ENCODE data around the gene WRAP73. TPM values are rescaled to one million over a fixed set of nuclear protein-coding genes. Genes with fewer than 3 reads are reported as not detected.

The WRAP73 gene
- total RNA-seq, 1 donor from 2014 or later: 22.5 TPM

DNA sequence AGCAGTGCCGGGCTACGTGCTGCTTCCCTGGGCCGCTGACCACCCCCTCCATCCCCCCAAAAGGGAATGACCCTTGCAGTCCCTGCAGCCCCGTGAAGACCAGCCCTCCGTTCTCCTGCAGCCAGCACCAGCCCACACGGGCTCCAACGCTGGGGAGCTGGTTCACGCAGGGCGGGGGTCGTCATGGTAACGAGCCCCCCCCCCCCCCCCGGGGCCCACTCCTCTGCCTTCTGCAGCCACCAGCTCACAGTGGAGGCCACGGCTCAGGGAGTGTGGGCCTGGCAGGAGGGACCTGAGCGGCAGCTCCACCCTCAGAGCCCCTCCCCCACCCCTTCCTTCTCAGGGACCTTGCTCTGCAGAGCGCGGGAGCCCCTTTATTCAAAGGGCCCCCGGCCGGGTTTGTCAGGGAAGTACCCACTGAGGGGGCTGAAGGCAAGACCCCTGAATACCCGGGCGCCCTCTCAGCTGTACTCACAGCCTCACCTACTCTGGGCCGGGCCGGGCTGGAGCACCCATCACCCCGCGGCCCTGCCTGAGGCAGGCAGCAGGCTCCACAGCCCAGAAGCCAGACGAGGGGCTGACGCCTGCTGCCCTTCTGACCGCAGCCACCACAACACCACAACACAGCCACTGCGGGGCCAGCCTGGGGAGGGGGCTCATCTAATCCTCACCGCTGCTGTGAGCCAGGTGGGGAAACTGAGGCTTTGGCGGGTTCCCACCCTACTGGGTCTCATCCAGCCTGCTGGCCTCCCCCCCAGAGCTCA is 51.2 kb downstream of the WRAP73 start:
- Histone ChIP-seq H3K27ac (no peak overlapping the region), H3K4me1 (peaks cover 48% of the 10 kb centered on the region), H3K27me3 (ENCODE audit: low read depth) (no peaks in the 10 kb centered on the region), H3K36me3 (no peaks in the 10 kb centered on the region), H3K4me3 (peak overlapping the region; percentile 38), H3K9me3 (no peaks in the 10 kb centered on the region)
- DNase-seq: no peak
- intact Hi-C loops (cut with DNase I): no loop called here
- peak in 1 of 2 donors; percentile 19 for ATAC-seq
- TF ChIP-seq, protein P1, sequence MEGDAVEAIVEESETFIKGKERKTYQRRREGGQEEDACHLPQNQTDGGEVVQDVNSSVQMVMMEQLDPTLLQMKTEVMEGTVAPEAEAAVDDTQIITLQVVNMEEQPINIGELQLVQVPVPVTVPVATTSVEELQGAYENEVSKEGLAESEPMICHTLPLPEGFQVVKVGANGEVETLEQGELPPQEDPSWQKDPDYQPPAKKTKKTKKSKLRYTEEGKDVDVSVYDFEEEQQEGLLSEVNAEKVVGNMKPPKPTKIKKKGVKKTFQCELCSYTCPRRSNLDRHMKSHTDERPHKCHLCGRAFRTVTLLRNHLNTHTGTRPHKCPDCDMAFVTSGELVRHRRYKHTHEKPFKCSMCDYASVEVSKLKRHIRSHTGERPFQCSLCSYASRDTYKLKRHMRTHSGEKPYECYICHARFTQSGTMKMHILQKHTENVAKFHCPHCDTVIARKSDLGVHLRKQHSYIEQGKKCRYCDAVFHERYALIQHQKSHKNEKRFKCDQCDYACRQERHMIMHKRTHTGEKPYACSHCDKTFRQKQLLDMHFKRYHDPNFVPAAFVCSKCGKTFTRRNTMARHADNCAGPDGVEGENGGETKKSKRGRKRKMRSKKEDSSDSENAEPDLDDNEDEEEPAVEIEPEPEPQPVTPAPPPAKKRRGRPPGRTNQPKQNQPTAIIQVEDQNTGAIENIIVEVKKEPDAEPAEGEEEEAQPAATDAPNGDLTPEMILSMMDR (IDR thresholded peaks at IDR 0.05): no peak

DNA sequence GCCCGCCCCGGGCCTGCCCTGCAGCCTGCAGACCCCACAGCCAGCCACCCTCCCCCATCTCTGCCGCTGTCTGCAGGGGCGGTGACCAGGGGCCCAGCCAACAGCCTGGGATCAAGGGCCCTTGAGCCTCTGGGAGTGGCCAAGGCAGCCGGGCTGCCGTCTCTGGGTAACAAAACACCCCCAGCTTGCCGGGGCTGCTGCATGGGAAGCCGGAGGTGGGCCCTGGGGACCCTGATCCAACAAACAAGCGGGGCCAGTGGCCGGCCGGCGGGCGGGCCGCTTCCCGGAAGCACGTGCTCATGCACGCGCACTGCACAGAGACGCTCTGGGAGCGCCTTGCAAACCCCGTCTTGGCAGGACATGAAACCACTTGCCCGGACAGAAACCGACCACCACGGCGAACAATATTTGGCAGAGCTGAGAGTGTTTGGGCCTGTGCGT is 51.8 kb downstream of the WRAP73 start:
- DNase-seq: peak; percentile 69

DNA sequence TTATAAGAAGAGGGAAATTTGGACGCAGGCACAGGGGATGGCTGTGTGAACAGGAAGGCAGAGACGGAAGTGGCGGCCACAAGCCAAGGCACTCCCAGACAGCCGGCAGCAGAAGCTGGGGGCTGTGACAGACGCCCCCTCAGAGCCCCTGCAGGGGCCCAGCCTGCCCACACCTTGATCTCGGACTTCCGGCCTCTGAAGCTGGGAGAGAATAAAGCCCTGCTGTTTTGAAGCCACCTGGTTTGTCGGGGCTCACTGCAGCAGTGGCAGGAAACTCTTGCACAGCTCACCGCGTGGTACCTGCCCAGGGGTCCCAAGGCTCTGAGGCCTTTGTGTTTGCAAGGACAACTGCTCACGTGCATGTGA is 52.3 kb downstream of the WRAP73 start:
- peak overlapping the region; percentile 38 for H3K4me3 ChIP-seq
- TF ChIP-seq, protein P1 (IDR thresholded peaks at IDR 0.05): no peak
- intact Hi-C loops (cut with DNase I): no loop called here
- no peaks in the 10 kb centered on the region for H3K9me3 ChIP-seq
- H3K27ac ChIP-seq: no peak overlapping the region
- H3K27me3 ChIP-seq (ENCODE audit: low read depth): no peaks in the 10 kb centered on the region
- no peak for ATAC-seq
- DNase-seq: no peak
- H3K4me1 ChIP-seq: peaks cover 39% of the 10 kb centered on the region
- no peaks in the 10 kb centered on the region for H3K36me3 ChIP-seq

More for the DNA sequence above, 51.8 kb downstream of the WRAP73 start:
- peak; percentile 63 to 75 for ATAC-seq
- H3K4me3 ChIP-seq: peak overlapping the region; percentile 38
- no peaks in the 10 kb centered on the region for H3K9me3 ChIP-seq
- H3K4me1 ChIP-seq: peaks cover 43% of the 10 kb centered on the region
- intact Hi-C loops (cut with DNase I): no loop called here
- TF ChIP-seq, protein P1 (IDR thresholded peaks at IDR 0.05): no peak
- H3K27me3 ChIP-seq (ENCODE audit: low read depth): no peaks in the 10 kb centered on the region
- no peaks in the 10 kb centered on the region for H3K36me3 ChIP-seq
- no peak overlapping the region for H3K27ac ChIP-seq

DNA sequence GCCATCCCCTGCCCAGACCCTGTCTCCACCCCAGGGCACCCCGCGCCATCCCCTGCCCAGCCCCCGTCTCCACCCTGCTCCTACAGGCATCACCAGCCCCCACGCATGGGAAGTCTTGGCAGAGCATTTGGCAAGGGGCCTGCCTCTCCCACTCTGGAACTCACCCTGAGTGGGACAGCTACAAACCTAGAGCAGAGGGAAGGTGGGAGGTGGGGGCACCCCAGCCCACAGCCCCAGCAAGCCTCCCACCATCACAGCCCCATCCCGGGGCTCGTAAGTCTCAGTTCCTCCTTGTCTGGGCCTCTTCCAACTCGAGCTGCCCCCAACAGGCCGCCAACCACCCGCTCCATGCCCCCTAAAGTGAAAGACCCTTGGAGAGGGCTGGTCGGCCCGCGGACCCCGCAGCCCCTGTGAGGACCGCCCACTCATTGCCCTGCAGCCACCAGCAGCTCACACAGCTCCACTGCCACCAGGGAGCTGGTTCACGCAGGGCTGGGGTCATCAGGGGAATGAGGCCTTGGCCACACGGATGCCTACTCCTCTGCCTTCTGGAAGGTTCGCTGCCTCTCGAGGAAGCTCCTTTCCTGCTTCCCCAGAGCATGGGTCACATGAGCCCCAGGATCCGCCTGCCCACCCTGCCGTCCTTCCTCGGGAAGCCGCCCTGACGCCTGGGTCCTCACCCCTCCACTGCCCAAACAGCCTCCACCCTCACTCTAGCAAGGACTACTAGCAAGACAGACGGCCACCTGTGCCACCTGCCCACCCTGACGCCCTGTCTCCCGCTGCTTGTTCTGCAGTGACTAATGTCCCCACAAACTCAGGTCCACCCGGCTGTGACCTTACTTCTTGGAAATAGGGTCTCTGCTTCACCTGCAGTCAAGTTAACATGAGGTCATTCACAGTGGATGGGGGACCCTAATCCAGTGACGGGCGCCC is 53.0 kb downstream of the WRAP73 start:
- DNase-seq (no peak), ATAC-seq (no peak)
- TF ChIP-seq, protein P1 (IDR thresholded peaks at IDR 0.05): no peak
- no peaks in the 10 kb centered on the region for H3K36me3 ChIP-seq
- no peak overlapping the region for H3K27ac ChIP-seq
- intact Hi-C loops (cut with DNase I): no loop called here
- H3K27me3 ChIP-seq (ENCODE audit: low read depth): no peaks in the 10 kb centered on the region
- no peak overlapping the region for H3K4me3 ChIP-seq
- H3K9me3 ChIP-seq: no peaks in the 10 kb centered on the region
- peaks cover 36% of the 10 kb centered on the region for H3K4me1 ChIP-seq

DNA sequence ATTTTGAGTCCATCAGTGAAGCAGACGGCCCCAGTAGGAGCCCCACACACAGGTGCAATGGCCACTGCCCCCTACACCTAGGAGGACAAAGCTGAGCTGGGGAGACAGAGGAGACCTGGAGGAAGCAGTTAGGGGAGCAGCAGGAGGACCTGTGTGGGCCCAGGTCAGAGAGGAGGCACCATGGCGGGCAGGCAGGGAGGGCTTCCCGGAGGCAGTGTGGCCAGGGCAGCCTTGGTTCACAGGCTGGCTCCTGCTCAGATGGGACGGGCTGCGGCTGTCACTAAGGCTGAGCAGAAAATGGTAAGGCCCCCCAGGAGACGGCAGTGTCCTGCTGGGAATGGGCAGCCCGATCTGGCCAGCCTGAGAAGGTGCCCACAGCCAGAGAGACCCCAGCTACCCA is 54.0 kb downstream of the WRAP73 start:
- H3K27ac ChIP-seq: no peak overlapping the region
- H3K36me3 ChIP-seq: no peaks in the 10 kb centered on the region
- H3K27me3 ChIP-seq (ENCODE audit: low read depth): no peaks in the 10 kb centered on the region
- peaks cover 36% of the 10 kb centered on the region for H3K4me1 ChIP-seq
- TF ChIP-seq, protein P1 (IDR thresholded peaks at IDR 0.05): no peak
- ATAC-seq (no peak), DNase-seq (no peak)
- no peaks in the 10 kb centered on the region for H3K9me3 ChIP-seq
- intact Hi-C loops (cut with DNase I): no loop called here
- H3K4me3 ChIP-seq: no peak overlapping the region

All from lower lobe of right lung (tissue), 2 donors.